Ovary (tissue), 9 donors: ENCODE data around the gene SEMA6B. TPM values are rescaled to one million over a fixed set of nuclear protein-coding genes. Genes with fewer than 3 reads are reported as not detected.

Source experiments
- DNase-seq, 5 donors: peaks; one replicate each; pipeline ENCODE4 v3.0.0-alpha.2; 2019 to 2020
- H3K27ac ChIP-seq, 2 donors: fragments of 200-600 bp; one replicate each; pipeline versions ENCODE4 v1.5.1 to v1.8.0; 2019 to 2022
- H3K27me3 ChIP-seq: fragments of 200-600 bp; one replicate; pipeline ENCODE4 v1.8.0; 2022
- H3K36me3 ChIP-seq: fragments of 200-600 bp; sonication (generic); one replicate; pipeline ENCODE4 v1.5.1; 2019
- H3K4me1 ChIP-seq: one replicate; pipeline ENCODE4 v1.8.1; 2013; ENCODE audit warnings: mild to moderate bottlenecking, moderate library complexity; ENCODE audit not compliant: insufficient read depth
- H3K4me3 ChIP-seq: fragments of 200-600 bp; sonication (generic); one replicate; pipeline ENCODE4 v1.5.1; 2017
- H3K9me3 ChIP-seq, 2 donors: fragments of 200-600 bp in 1 of 2; sonication (generic) in 1 of 2; one replicate each; pipeline versions ENCODE4 v1.5.1 to v1.8.1; 2013 to 2019; ENCODE audit warnings: mild to moderate bottlenecking in 1 of 2, moderate library complexity in 1 of 2
- EP300 ChIP-seq: sonication (generic); formaldehyde crosslinking; IDR thresholded peaks from one replicate; pipeline ENCODE4 v1.6.1; 2017; ENCODE audit warnings: antibody characterized with exemption
- POLR2A ChIP-seq: fragments of 450-650 bp; IDR thresholded peaks from one replicate; pipeline ENCODE4 v1.6.1; 2017; ENCODE audit warnings: antibody characterized with exemption, mild to moderate bottlenecking, moderate library complexity
- WGBS, 3 donors: extraction: QIAGEN DNeasy Blood & Tissue Kit in 1 of 3; methylation state at CpG; one replicate each; pipeline versions ENCODE4 v1.1.5 to v1.1.7; 2013 to 2017; 5-methylcytosine and 5-hydroxymethylcytosine counted together
- intact Hi-C, 4 donors: fragments of 100-400 bp; cut with DNase I; formaldehyde crosslinking; loops; one replicate each; pipeline versions ENCODE4 v1.11.0 to v1.15.1; 2022 to 2023
- polyA plus RNA-seq, 2 donors: library from polyadenylated mRNA; stranded (reverse); fragments of 200-250 nt in 1 of 2; fragments of 350-450 nt in 1 of 2; fragmentation: Illumina TruSeq in 1 of 2; extraction: RNeasy Lipid Tissue Mini Kit (QIAGEN cat#74804) in 1 of 2; gene quantifications; one replicate each; pipeline ENCODE4 v1.2.3, GENCODE V29; 2013 to 2014
- total RNA-seq, 7 donors: library from RNA; depleted of rRNA in 2 of 7; stranded (reverse); fragments of >200 nt in 2 of 7; fragmentation: NEBNext Ultra II Directional in 3 of 7; extraction: Animal tissue kit (Norgen Biotek cat#: 25700) in 3 of 7; gene quantifications; one replicate each; pipeline versions ENCODE4 v1.1.0 to v1.2.4, GENCODE V29; 2016 to 2023
- TF ChIP-seq, protein P1 (sequence below), 3 donors: fragments of 450-650 bp in 2 of 3; fragments of 200-600 bp in 1 of 3; IDR thresholded peaks; one replicate each; pipeline versions ENCODE4 v1.5.1 to v1.8.0; 2016 to 2022; ENCODE audit warnings: antibody characterized with exemption in 3 of 3, mild to moderate bottlenecking in 1 of 3
- donor health status: DM: no; HTN: no; CAD: no; lungs with moderate emphysema.
- donor health status: DM: no; HTN: no; CAD: no.
- donor health status: Bipolar disorder and iron deficiency.
- donor health status: DM: yes; HTN: yes; CAD: no.
- donor health status: DM: no; HTN: no; CAD: no.
- donor health status: DM: yes; HTN: yes; CAD: no.

Gene SEMA6B
- total and polyA plus RNA-seq, 9 donors: 0.77 to 9.7 (median 5.5) TPM

GRCh38 chr19:4587527-4587926, 28.0 kb upstream of the SEMA6B start:
- Histone ChIP-seq H3K9me3 (no peaks in the 10 kb centered on the region), H3K27ac (no peak overlapping the region), H3K4me3 (no peak overlapping the region), H3K4me1 (peaks cover 2% of the 10 kb centered on the region), H3K27me3 (peaks cover 4% of the 10 kb centered on the region), H3K36me3 (no peaks in the 10 kb centered on the region)
- intact Hi-C loops: no loop called here
- WGBS, 3 donors: 70 to 84% (median 77%) methylated on average over 6 of the region's 6 CpGs
- TF ChIP-seq EP300: no peak
- TF ChIP-seq POLR2A: no peak
- TF ChIP-seq, protein P1, sequence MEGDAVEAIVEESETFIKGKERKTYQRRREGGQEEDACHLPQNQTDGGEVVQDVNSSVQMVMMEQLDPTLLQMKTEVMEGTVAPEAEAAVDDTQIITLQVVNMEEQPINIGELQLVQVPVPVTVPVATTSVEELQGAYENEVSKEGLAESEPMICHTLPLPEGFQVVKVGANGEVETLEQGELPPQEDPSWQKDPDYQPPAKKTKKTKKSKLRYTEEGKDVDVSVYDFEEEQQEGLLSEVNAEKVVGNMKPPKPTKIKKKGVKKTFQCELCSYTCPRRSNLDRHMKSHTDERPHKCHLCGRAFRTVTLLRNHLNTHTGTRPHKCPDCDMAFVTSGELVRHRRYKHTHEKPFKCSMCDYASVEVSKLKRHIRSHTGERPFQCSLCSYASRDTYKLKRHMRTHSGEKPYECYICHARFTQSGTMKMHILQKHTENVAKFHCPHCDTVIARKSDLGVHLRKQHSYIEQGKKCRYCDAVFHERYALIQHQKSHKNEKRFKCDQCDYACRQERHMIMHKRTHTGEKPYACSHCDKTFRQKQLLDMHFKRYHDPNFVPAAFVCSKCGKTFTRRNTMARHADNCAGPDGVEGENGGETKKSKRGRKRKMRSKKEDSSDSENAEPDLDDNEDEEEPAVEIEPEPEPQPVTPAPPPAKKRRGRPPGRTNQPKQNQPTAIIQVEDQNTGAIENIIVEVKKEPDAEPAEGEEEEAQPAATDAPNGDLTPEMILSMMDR (IDR thresholded peaks at IDR 0.05): no peak
- no peak for DNase-seq

- TF ChIP-seq, protein P1 (IDR thresholded peaks at IDR 0.05): no peak
- TF ChIP-seq EP300: no peak
- no peak for TF ChIP-seq POLR2A
- WGBS, 3 donors: 75 to 84% (median 83%) methylated on average over 6 of the region's 6 CpGs
- intact Hi-C loops: no loop called here
- peaks cover 2% of the 10 kb centered on the region for H3K4me1 ChIP-seq
- no peak for DNase-seq
- no peak overlapping the region for H3K27ac ChIP-seq
- H3K9me3 ChIP-seq: no peaks in the 10 kb centered on the region
- H3K36me3 ChIP-seq: no peaks in the 10 kb centered on the region
- H3K4me3 ChIP-seq: no peak overlapping the region
- H3K27me3 ChIP-seq: peaks cover 4% of the 10 kb centered on the region
These were observed 27.2 kb upstream of the SEMA6B start for GRCh38 chr19:4586691-4587090.

GRCh38 chr19:4586245-4586644, 26.8 kb upstream of the SEMA6B start:
- Histone ChIP-seq H3K36me3 (no peaks in the 10 kb centered on the region), H3K27me3 (peaks cover 4% of the 10 kb centered on the region), H3K27ac (no peak overlapping the region), H3K9me3 (no peaks in the 10 kb centered on the region), H3K4me1 (peaks cover 2% of the 10 kb centered on the region), H3K4me3 (no peak overlapping the region)
- 59 to 78% (median 75%) methylated on average over 6 of the region's 6 CpGs for WGBS, 3 donors
- intact Hi-C loops: no loop called here
- TF ChIP-seq, protein P1 (IDR thresholded peaks at IDR 0.05): no peak
- TF ChIP-seq EP300: no peak
- TF ChIP-seq POLR2A: no peak
- DNase-seq: no peak

GRCh38 chr19:4585556-4585955, 26.1 kb upstream of the SEMA6B start:
- Histone ChIP-seq H3K27me3 (peaks cover 4% of the 10 kb centered on the region), H3K27ac (no peak overlapping the region), H3K4me3 (no peak overlapping the region), H3K4me1 (peaks cover 2% of the 10 kb centered on the region), H3K9me3 (no peaks in the 10 kb centered on the region), H3K36me3 (no peaks in the 10 kb centered on the region)
- 90 to 95% (median 90%) methylated on average over 1 of the region's 1 CpG for WGBS, 3 donors
- intact Hi-C loops: no loop called here
- TF ChIP-seq POLR2A (no peak), EP300 (no peak)
- no peak for DNase-seq

DNA sequence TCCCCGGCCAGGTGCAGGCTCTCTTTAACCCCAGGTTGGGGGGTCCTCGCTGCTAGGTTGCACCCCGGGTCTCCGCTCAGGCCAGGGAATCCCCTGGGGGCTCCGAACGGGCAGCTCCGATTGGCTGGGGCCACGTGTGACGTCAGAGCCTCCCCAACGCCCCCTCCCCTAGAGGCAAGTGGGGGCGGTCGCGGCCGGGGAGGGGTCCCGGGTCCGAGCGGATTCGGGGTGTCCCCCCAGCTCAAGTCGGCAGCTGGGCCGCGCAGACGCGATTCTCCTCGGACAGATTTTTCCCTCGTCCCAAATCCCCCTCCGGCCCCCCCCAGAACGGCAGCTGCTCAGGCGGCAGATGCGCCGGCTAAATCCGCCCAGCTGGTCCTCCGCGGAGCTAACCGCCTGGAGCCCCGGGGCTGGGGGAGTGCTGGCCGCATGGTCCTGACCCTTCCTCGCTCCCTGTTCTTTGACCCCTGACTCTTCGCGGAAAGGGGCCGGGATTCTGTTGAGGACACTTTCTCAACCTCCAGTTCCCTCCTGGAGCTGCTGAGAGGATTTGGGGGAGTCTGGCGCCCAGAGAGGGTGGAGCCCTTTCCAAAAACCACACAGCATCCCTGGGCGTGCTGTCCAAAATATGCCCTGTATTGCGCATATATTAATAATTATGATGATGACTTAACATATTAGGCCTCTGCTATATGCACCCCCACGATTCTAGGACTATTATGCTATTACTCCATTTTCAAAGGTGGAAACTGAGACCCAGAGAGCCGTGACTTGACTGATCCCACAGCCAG, 25.4 kb upstream of the SEMA6B start:
- whole genome bisulfite sequencing, 3 donors: 5 to 7% (median 7%) methylated on average over 27 to 45 of the region's 45 CpGs
- Histone ChIP-seq H3K9me3 (no peaks in the 10 kb centered on the region), H3K4me3 (no peak overlapping the region), H3K27me3 (peaks cover 4% of the 10 kb centered on the region), H3K27ac (no peak overlapping the region), H3K36me3 (no peaks in the 10 kb centered on the region), H3K4me1 (peaks cover 2% of the 10 kb centered on the region)
- no peak for DNase-seq
- intact Hi-C loops: no loop called here
- TF ChIP-seq POLR2A: no peak
- TF ChIP-seq EP300: no peak
- TF ChIP-seq, protein P1 (IDR thresholded peaks at IDR 0.05): no peak
